Fibroblast of mammary gland (primary cell): ENCODE results near the gene FN1.

Experiments
- DNase-seq: peaks from one replicate; pipeline ENCODE4 v3.0.0-alpha.2; 2010; ENCODE audit warnings: low read depth
- H3K4me3 ChIP-seq: 2 replicates; pipeline ENCODE4 v1.5.1; 2011; ENCODE audit warnings: low read depth, mild to moderate bottlenecking, low read length, moderate library complexity; ENCODE audit not compliant: control insufficient read depth
- CTCF ChIP-seq: conservative IDR thresholded peaks from 2 replicates; pipeline ENCODE4 v1.5.1; 2011; ENCODE audit warnings: low read depth, low read length, inconsistent platforms; ENCODE audit not compliant: control insufficient read depth, insufficient read depth

FN1 gene

GRCh38 chr2:215372968-215373649 lies 62.8 kb downstream of the FN1 start:
- DNase-seq: peak; percentile 54
- H3K4me3 ChIP-seq: no peak overlapping the region
- TF ChIP-seq CTCF: no peak

GRCh38 chr2:215371915-215372897 lies 63.7 kb downstream of the FN1 start:
- no peak for TF ChIP-seq CTCF
- H3K4me3 ChIP-seq: no peak overlapping the region
- DNase-seq: peak; percentile 71

- no peak for TF ChIP-seq CTCF
- no peak overlapping the region for H3K4me3 ChIP-seq
Measured at GRCh38 chr2:215370112-215370965, 65.5 kb downstream of the FN1 start.

GRCh38 chr2:215369181-215369760 lies 66.6 kb downstream of the FN1 start:
- TF ChIP-seq CTCF: no peak
- H3K4me3 ChIP-seq: no peak overlapping the region
- peak; percentile 62 for DNase-seq

More at GRCh38 chr2:215370112-215370965, 65.5 kb downstream of the FN1 start:
- peak; percentile 59 for DNase-seq

- no peak for TF ChIP-seq CTCF
- peak; percentile 28 for DNase-seq
- no peak overlapping the region for H3K4me3 ChIP-seq
Measured at GRCh38 chr2:215368493-215368809, 67.4 kb downstream of the FN1 start.

GRCh38 chr2:215367662-215368492 lies 68.0 kb downstream of the FN1 start:
- TF ChIP-seq CTCF: no peak
- peak; percentile 89 for DNase-seq
- no peak overlapping the region for H3K4me3 ChIP-seq
